Measurements from ENCODE around the gene EID2B. TPM values are rescaled to one million over a fixed set of nuclear protein-coding genes. Genes with fewer than 3 reads are reported as not detected.

EID2B gene
- total RNA-seq, 2 donors from 2014 or later = 4.3 to 4.5 TPM

DNA sequence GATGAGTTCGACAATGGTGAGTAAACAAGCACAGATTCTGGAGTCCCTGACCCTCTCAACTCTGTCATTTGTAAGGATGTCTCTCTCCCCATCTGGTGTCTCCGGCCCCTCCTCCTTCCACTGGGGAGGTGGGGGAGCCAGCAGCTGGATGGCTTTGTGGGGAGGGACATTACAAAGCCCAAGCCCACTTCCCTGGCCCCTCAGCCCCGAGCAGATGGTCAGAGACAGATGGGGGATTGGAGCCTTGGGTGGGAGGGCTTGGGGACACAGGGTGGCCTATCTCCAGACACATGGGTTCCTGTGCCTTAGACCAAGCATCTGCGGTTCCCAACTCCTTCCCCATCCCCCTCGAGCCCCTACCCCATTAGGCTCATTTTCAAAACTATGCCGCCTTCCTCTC is 49.5 kb downstream of the EID2B start:
- no peak for DNase-seq
- H3K9me3 Mint-ChIP-seq = no peaks in the 10 kb centered on the region
- peaks cover 26% of the 10 kb centered on the region for H3K4me1 Mint-ChIP-seq (ENCODE audit: low read depth)
- no peaks in the 10 kb centered on the region for H3K27me3 Mint-ChIP-seq (ENCODE audit: low read depth)
- peak overlapping the region; percentile 35 to 94 for H3K4me3 Mint-ChIP-seq
- no peak for ATAC-seq (replicated peaks in 1 of 2)
- H3K36me3 Mint-ChIP-seq (ENCODE audit: insufficient read depth in 2 of 2) = peaks cover 0 to 13% of the 10 kb centered on the region in 2 donors
- H3K27ac Mint-ChIP-seq = peak overlapping the region; percentile 31

DNA sequence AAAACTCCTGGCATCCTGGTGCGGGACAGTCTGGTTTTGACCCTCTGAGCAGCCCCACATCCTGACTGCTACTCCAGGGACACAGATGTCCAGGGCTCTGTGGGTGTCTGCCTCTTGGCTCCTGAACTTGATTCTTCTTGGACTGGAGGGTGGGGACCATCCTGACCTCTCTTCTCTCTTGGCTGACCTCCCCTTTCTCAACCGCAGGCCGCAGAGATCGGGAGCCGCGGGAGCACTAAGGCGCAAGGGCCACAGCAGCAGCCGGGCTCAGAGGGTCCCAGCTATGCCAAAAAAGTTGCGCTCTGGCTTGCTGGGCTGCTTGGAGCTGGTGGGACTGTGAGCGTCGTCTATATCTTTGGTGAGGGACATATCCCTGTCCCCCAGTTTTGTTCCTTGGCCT is 51.0 kb downstream of the EID2B start:
- H3K4me1 Mint-ChIP-seq (ENCODE audit: low read depth) = peaks cover 26% of the 10 kb centered on the region
- peak overlapping the region; percentile 84 for H3K27ac Mint-ChIP-seq
- DNase-seq = no peak
- no peaks in the 10 kb centered on the region for H3K9me3 Mint-ChIP-seq
- peaks cover under 1 to 9% of the 10 kb centered on the region in 2 donors for H3K36me3 Mint-ChIP-seq (ENCODE audit: insufficient read depth in 2 of 2)
- peak overlapping the region; percentile 94 to 97 for H3K4me3 Mint-ChIP-seq
- no peak for ATAC-seq (replicated peaks in 1 of 2)
- H3K27me3 Mint-ChIP-seq (ENCODE audit: low read depth) = no peaks in the 10 kb centered on the region

DNA sequence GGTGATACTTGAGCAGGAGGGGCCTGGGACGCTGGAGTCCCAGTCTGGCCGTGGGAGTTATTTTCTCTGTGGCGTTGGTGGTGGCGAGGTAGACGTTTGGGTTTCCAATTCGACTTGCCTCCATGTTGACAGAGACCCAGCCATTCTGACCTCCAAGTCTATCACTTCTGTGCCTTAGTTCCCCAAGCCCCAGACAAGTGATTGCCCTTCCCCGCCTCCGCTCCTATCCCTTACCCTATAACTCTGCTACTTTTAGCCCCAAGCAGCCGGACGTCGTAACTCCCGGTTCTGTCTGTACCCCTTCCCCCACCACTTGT is 51.5 kb downstream of the EID2B start:
- no peaks in the 10 kb centered on the region for H3K9me3 Mint-ChIP-seq
- H3K4me3 Mint-ChIP-seq = peak overlapping the region; percentile 94 to 97
- H3K27me3 Mint-ChIP-seq (ENCODE audit: low read depth) = no peaks in the 10 kb centered on the region
- DNase-seq (no peak), ATAC-seq (replicated peaks in 1 of 2) (no peak)
- H3K4me1 Mint-ChIP-seq (ENCODE audit: low read depth) = peaks cover 26% of the 10 kb centered on the region
- peak overlapping the region; percentile 84 for H3K27ac Mint-ChIP-seq
- peaks cover 2 to 8% of the 10 kb centered on the region in 2 donors for H3K36me3 Mint-ChIP-seq (ENCODE audit: insufficient read depth in 2 of 2)

Other genes starting within 250 kb of the EID2B start
- 1 to 10 TPM in 1 of 2 donors, under 1 TPM in 1; 0.29 to 1.7 TPM for gene IFNL1, start 236.4 kb downstream of the EID2B start, total RNA-seq
- gene LRFN1, start 212.0 kb downstream of the EID2B start, total RNA-seq = 1 to 10 TPM; 4.5 to 6.7 TPM
- 100 to 1,000 TPM; 351 to 353 TPM for gene GMFG, start 196.8 kb downstream of the EID2B start, total RNA-seq
- 10 to 100 TPM; 59.6 to 63.6 TPM for gene SAMD4B, start 190.4 kb downstream of the EID2B start, total RNA-seq
- 10 to 100 TPM; 52.0 TPM for gene PAF1, start 141.7 kb downstream of the EID2B start, total RNA-seq
- 10 to 100 TPM; 26.4 to 34.3 TPM for gene MED29, start 141.5 kb downstream of the EID2B start, total RNA-seq
- 100 to 1,000 TPM in 1 of 2 donors, 10 to 100 TPM in 1; 81.4 to 108 TPM for gene ZFP36, start 126.0 kb downstream of the EID2B start, total RNA-seq
- 10 to 100 TPM; 86.5 to 92.1 TPM for gene PLEKHG2, start 120.2 kb downstream of the EID2B start, total RNA-seq
- 1,000 to 10,000 TPM; 3,177 to 3,644 TPM for gene RPS16, start 96.9 kb downstream of the EID2B start, total RNA-seq
- gene SUPT5H, start 87.3 kb downstream of the EID2B start, total RNA-seq = 100 to 1,000 TPM; 192 to 201 TPM
- gene TIMM50, start 52.0 kb downstream of the EID2B start, total RNA-seq = 10 to 100 TPM; 52.4 to 55.8 TPM
- gene DLL3, start 33.9 kb downstream of the EID2B start, total RNA-seq = 1 to 10 TPM in 1 of 2 donors, under 1 TPM in 1; 0.72 to 1.1 TPM
- gene SELENOV, start 17.7 kb downstream of the EID2B start, total RNA-seq = not detected
- gene EID2, start 7.3 kb upstream of the EID2B start, total RNA-seq = 10 to 100 TPM; 15.3 to 16.0 TPM
- gene LGALS13, start 69.7 kb upstream of the EID2B start, total RNA-seq = not detected
- gene LGALS16, start 123.1 kb upstream of the EID2B start, total RNA-seq = not detected
- gene LGALS14, start 171.6 kb upstream of the EID2B start, total RNA-seq = 1 to 10 TPM; 4.3 to 9.5 TPM
- 1 to 10 TPM in 1 of 2 donors, not detected in 1; 1.7 TPM for gene CLC, start 205.2 kb upstream of the EID2B start, total RNA-seq
- gene LEUTX, start 246.0 kb upstream of the EID2B start, total RNA-seq = not detected